ENCODE data around the gene SLC15A1. TPM values are rescaled to one million over a fixed set of nuclear protein-coding genes. Genes with fewer than 3 reads are reported as not detected.

Gene SLC15A1
- total RNA-seq, 2 experiments from 2014 or later = not detected

GRCh38 chr13:98664924-98665637 lies 87.4 kb downstream of the SLC15A1 start:
- H3K4me2 ChIP-seq (ENCODE audit: low read length) = no peak overlapping the region
- no peaks in the 10 kb centered on the region for H3K36me3 ChIP-seq (ENCODE audit: insufficient read depth, low read length)
- H4K20me1 ChIP-seq (ENCODE audit: insufficient read depth, low read length) = no peaks in the 10 kb centered on the region
- DNase-seq (ENCODE audit: low spot score) = no peak
- no peak overlapping the region for H2AFZ ChIP-seq (ENCODE audit: low read length)
- BruUV-seq (replicated peaks) = no TSS peak
- no peaks in the 10 kb centered on the region for H3K9me2 ChIP-seq (ENCODE audit: insufficient read depth, low read length)
- H3K27ac ChIP-seq (ENCODE audit: low read depth, low read length, poor library complexity, severe bottlenecking) = no peak overlapping the region
- TF ChIP-seq EZH2phosphoT487 (IDR thresholded peaks at IDR 0.05; ENCODE audit: borderline replicate concordance, low read depth, low read length) (no peak), CTCF (conservative IDR thresholded peaks at IDR 0.05; ENCODE audit: low read length) (no peak)
- no peak overlapping the region for H3K4me3 ChIP-seq (ENCODE audit: low read depth, low read length, poor library complexity, severe bottlenecking)
- H3K79me2 ChIP-seq (ENCODE audit: insufficient read depth, low read depth, low read length) = no peaks in the 10 kb centered on the region
- no peaks in the 10 kb centered on the region for H3K4me1 ChIP-seq (ENCODE audit: insufficient read depth, low read length, poor library complexity, severe bottlenecking)
- POLR2A ChIA-PET = no interaction called here
- no peaks in the 10 kb centered on the region for H3K9me3 ChIP-seq (ENCODE audit: low read length)
- CTCF ChIA-PET (ENCODE audit: unreplicated experiment) = no interaction called here
- intact Hi-C loops (cut with micrococcal nuclease; ENCODE audit: unreplicated experiment) = no loop called here

- no peak overlapping the region for H3K27ac ChIP-seq (ENCODE audit: low read depth, low read length, poor library complexity, severe bottlenecking)
- intact Hi-C loops (cut with micrococcal nuclease; ENCODE audit: unreplicated experiment) = no loop called here
- CTCF ChIA-PET (ENCODE audit: unreplicated experiment) = no interaction called here
- BruUV-seq (replicated peaks) = no TSS peak
- no peaks in the 10 kb centered on the region for H3K79me2 ChIP-seq (ENCODE audit: insufficient read depth, low read depth, low read length)
- no peak overlapping the region for H3K4me3 ChIP-seq (ENCODE audit: low read depth, low read length, poor library complexity, severe bottlenecking)
- H4K20me1 ChIP-seq (ENCODE audit: insufficient read depth, low read length) = no peaks in the 10 kb centered on the region
- POLR2A ChIA-PET = no interaction called here
- no peaks in the 10 kb centered on the region for H3K9me2 ChIP-seq (ENCODE audit: insufficient read depth, low read length)
- no peaks in the 10 kb centered on the region for H3K4me1 ChIP-seq (ENCODE audit: insufficient read depth, low read length, poor library complexity, severe bottlenecking)
- no peak overlapping the region for H2AFZ ChIP-seq (ENCODE audit: low read length)
- no peak overlapping the region for H3K4me2 ChIP-seq (ENCODE audit: low read length)
- DNase-seq (ENCODE audit: low spot score) = no peak
- TF ChIP-seq EZH2phosphoT487 (IDR thresholded peaks at IDR 0.05; ENCODE audit: borderline replicate concordance, low read depth, low read length) = no peak
- no peak for TF ChIP-seq CTCF (conservative IDR thresholded peaks at IDR 0.05; ENCODE audit: low read length)
- H3K36me3 ChIP-seq (ENCODE audit: insufficient read depth, low read length) = no peaks in the 10 kb centered on the region
- H3K9me3 ChIP-seq (ENCODE audit: low read length) = no peaks in the 10 kb centered on the region
Observed at GRCh38 chr13:98664510-98664909, 88.0 kb downstream of the SLC15A1 start.

- Histone ChIP-seq H3K9me2 (ENCODE audit: insufficient read depth, low read length) (no peaks in the 10 kb centered on the region), H3K4me1 (ENCODE audit: insufficient read depth, low read length, poor library complexity, severe bottlenecking) (no peaks in the 10 kb centered on the region), H4K20me1 (ENCODE audit: insufficient read depth, low read length) (no peaks in the 10 kb centered on the region), H3K4me3 (ENCODE audit: low read depth, low read length, poor library complexity, severe bottlenecking) (no peak overlapping the region), H3K27ac (ENCODE audit: low read depth, low read length, poor library complexity, severe bottlenecking) (no peak overlapping the region), H3K36me3 (ENCODE audit: insufficient read depth, low read length) (no peaks in the 10 kb centered on the region), H3K9me3 (ENCODE audit: low read length) (no peaks in the 10 kb centered on the region), H3K4me2 (ENCODE audit: low read length) (no peak overlapping the region), H2AFZ (ENCODE audit: low read length) (no peak overlapping the region), H3K79me2 (ENCODE audit: insufficient read depth, low read depth, low read length) (no peaks in the 10 kb centered on the region)
- TF ChIP-seq CTCF (conservative IDR thresholded peaks at IDR 0.05; ENCODE audit: low read length) (no peak), EZH2phosphoT487 (IDR thresholded peaks at IDR 0.05; ENCODE audit: borderline replicate concordance, low read depth, low read length) (no peak)
- ChIA-PET POLR2A (no interaction called here), CTCF (ENCODE audit: unreplicated experiment) (no interaction called here)
- DNase-seq (ENCODE audit: low spot score) = no peak
- intact Hi-C loops (cut with micrococcal nuclease; ENCODE audit: unreplicated experiment) = no loop called here
- BruUV-seq (replicated peaks) = no TSS peak
Observed at GRCh38 chr13:98664047-98664446, 88.4 kb downstream of the SLC15A1 start.

Measured in OCI-LY7 (cell line).